CD8-positive, alpha-beta memory T cell (primary cell): ENCODE measurements around the gene PLXND1. TPM values are rescaled to one million over a fixed set of nuclear protein-coding genes. Genes with fewer than 3 reads are reported as not detected.

Experiments used
- CTCF ChIA-PET: fragments of 350-600 bp; sonication (Branson Sonifier 250); formaldehyde crosslinking; loops from one replicate; lab custom pipeline; 2021; ENCODE audit warnings: antibody characterized with exemption; lab: Charles Lee
- POLR2A ChIA-PET: fragments of 350-600 bp; sonication (Branson Sonifier 250); formaldehyde crosslinking; loops from one replicate; lab custom pipeline; 2021; ENCODE audit warnings: antibody characterized with exemption; lab: Charles Lee
- DNase-seq, 5 donors: peaks; one replicate each; pipeline versions ENCODE4 v3.0.0 to v3.0.0-alpha.2; 2020 to 2022; ENCODE audit warnings: mixed read lengths in 1 of 5
- H3K27ac ChIP-seq: one replicate; pipeline ENCODE4 v1.7.0; 2013; ENCODE audit warnings: low read depth, mild to moderate bottlenecking, low read length, moderate library complexity
- H3K27me3 ChIP-seq: 2 replicates; pipeline ENCODE4 v1.7.0; 2013; ENCODE audit warnings: low read length, mild to moderate bottlenecking; ENCODE audit not compliant: insufficient read depth, poor library complexity, severe bottlenecking
- H3K36me3 ChIP-seq: 2 replicates; pipeline ENCODE4 v1.7.0; 2013; ENCODE audit warnings: mild to moderate bottlenecking, low read length, moderate library complexity; ENCODE audit not compliant: insufficient read depth
- H3K4me1 ChIP-seq: 2 replicates; pipeline ENCODE4 v1.7.0; 2013; ENCODE audit warnings: mild to moderate bottlenecking, low read length, moderate library complexity; ENCODE audit not compliant: insufficient read depth
- H3K4me3 ChIP-seq: 2 replicates; pipeline ENCODE4 v1.7.0; 2013; ENCODE audit warnings: mild to moderate bottlenecking, low read length
- H3K9me3 ChIP-seq: 2 replicates; pipeline ENCODE4 v1.7.0; 2013; ENCODE audit warnings: mild to moderate bottlenecking, low read length
- H3K27ac Mint-ChIP-seq, 8 donors: one replicate each; pipeline ENCODE4 v1.8.0; 2020 to 2021; ENCODE audit warnings: mixed read lengths in 8 of 8, mild to moderate bottlenecking in 6 of 8, inconsistent platforms in 3 of 8, moderate library complexity in 3 of 8
- H3K27me3 Mint-ChIP-seq, 2 donors: one replicate each; pipeline ENCODE4 v1.8.0; 2020 to 2021; ENCODE audit warnings: mixed read lengths in 2 of 2, mild to moderate bottlenecking in 1 of 2, moderate library complexity in 1 of 2
- H3K36me3 Mint-ChIP-seq, 3 donors: one replicate each; pipeline ENCODE4 v1.8.0; 2020 to 2021; ENCODE audit warnings: mixed read lengths in 3 of 3, inconsistent platforms in 1 of 3, mild to moderate bottlenecking in 1 of 3
- H3K4me1 Mint-ChIP-seq, 3 donors: one replicate each; pipeline ENCODE4 v1.8.0; 2020 to 2021; ENCODE audit warnings: mixed read lengths in 3 of 3, inconsistent platforms in 1 of 3, mild to moderate bottlenecking in 1 of 3
- H3K4me3 Mint-ChIP-seq, 7 donors: one replicate each; pipeline ENCODE4 v1.8.0; 2020 to 2021; ENCODE audit warnings: mixed read lengths in 7 of 7, mild to moderate bottlenecking in 6 of 7, moderate library complexity in 4 of 7, inconsistent platforms in 2 of 7
- H3K9me3 Mint-ChIP-seq, 5 donors: one replicate each; pipeline ENCODE4 v1.8.0; 2020 to 2022; ENCODE audit warnings: mixed read lengths in 5 of 5, mild to moderate bottlenecking in 3 of 5, moderate library complexity in 2 of 5, inconsistent platforms in 1 of 5
- polyA plus RNA-seq: library from polyadenylated mRNA; unstranded; fragments of 300-500 nt; fragmentation: Illumina TruSeq; gene quantifications from one replicate; pipeline ENCODE4 v1.2.3, GENCODE V29; 2021
- total RNA-seq, 2 experiments: library from RNA; stranded (reverse); gene quantifications; one replicate each; pipeline ENCODE4 v1.2.3, GENCODE V29; 2021

PLXND1 gene
- total and polyA plus RNA-seq, 3 experiments from 2014 or later, result 12.1 to 17.3 (median 15.2) TPM

DNA sequence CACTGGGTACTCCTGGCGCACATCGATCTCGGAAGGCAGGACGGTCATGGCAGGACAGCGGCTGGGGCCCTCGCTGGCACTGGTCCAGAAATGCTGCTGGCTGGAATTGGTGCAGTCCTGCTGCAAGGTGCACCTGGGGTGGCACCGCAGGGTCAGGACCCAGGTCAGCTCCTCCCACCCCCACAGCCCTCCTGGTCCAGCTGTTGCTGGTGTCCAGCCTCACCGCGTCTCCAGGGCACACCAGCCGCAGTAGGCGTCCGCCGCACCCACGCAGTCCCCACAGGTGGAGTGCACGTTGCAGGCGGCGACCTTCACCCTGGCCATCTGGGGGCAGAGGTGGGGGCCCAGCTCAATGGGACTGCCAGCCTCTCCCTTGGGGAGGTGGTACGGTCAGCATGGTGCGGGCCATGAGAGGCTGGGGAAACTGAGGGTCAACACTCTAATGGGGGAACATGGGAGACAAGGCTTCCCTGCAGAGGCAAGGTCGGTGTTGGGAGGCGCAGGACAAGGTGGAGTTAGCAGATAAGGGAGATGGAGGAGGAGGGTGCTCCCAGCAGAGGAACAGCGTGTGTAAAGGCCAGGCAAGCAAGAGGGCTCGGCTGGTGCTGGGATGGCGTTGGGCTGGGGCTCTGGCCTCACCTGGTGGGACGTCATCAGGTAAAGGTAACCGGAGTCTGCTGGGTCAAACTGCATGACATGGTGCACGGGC, 20.4 kb downstream of the PLXND1 start:
- H3K4me3 ChIP-seq, result no peak overlapping the region
- ChIA-PET POLR2A (no interaction called here), CTCF (interaction anchor here (1.2 kb wide), 1 partner anchor 10 kb away, joined by 3 read pairs; no protein-coding TSS in a partner anchor)
- no peak for DNase-seq
- Mint-ChIP-seq H3K9me3 (no peaks in the 10 kb centered on the region), H3K36me3 (peaks cover 2 to 30% (median 4%) of the 10 kb centered on the region in 3 donors), H3K4me3 (no peak overlapping the region), H3K27me3 (no peaks in the 10 kb centered on the region), H3K4me1 (peaks cover 5 to 21% (median 11%) of the 10 kb centered on the region in 3 donors), H3K27ac (peak overlapping the region in 2 of 8 donors; percentile 77 to 80)
- H3K27me3 ChIP-seq, result no peaks in the 10 kb centered on the region
- no peaks in the 10 kb centered on the region for H3K36me3 ChIP-seq
- no peaks in the 10 kb centered on the region for H3K4me1 ChIP-seq
- no peaks in the 10 kb centered on the region for H3K9me3 ChIP-seq
- H3K27ac ChIP-seq, result no peak overlapping the region

DNA sequence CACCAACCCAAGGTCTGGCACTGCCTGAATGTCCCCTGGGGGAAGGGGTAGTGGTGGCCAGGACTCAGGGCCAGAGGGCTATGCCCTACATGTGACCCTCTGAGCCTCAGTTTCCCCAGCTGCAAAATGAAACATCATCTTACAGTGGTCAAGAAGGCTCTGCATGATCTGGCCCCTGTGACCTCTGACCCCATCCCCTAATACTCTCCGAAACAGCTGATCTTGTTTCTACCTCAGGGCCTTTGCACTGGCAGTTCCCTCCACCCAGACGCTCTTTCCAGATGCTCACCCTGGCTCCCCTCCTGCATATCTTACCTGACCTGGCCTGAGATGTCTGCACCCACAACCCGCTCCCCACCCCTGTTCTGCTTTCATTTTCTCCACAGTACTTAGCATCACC, 21.8 kb downstream of the PLXND1 start:
- no peak overlapping the region for H3K4me3 ChIP-seq
- ChIA-PET POLR2A (no interaction called here), CTCF (no interaction called here)

DNA sequence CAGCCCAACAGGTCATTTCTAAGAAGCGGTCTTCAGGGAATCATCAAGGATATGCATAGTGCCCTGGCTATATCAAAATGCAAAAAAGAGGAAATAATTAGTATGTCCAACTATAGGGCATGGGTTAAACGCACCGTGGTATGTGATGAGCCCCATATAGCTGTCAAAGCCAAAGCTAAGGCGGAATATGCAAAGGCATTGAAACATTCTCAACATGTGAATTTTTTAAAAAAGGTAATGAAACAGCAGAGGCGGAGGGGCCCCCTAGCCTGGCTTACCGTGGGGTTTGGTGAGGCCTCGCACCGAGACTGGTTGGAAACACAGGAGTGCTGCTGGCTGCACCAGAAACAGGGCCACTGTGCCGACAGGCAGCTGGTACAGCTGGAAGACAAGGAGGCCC, 23.2 kb downstream of the PLXND1 start:
- H3K27me3 Mint-ChIP-seq, result no peaks in the 10 kb centered on the region
- POLR2A ChIA-PET, result no interaction called here
- H3K4me1 Mint-ChIP-seq, result peaks cover 22 to 26% (median 25%) of the 10 kb centered on the region in 3 donors

More for the DNA sequence above, 21.8 kb downstream of the PLXND1 start:
- no peaks in the 10 kb centered on the region for H3K9me3 Mint-ChIP-seq
- no peak overlapping the region for H3K27ac ChIP-seq
- H3K36me3 Mint-ChIP-seq, result peaks cover 2 to 30% (median 4%) of the 10 kb centered on the region in 3 donors
- H3K27me3 ChIP-seq, result no peaks in the 10 kb centered on the region
- H3K4me3 Mint-ChIP-seq, result no peak overlapping the region
- H3K27me3 Mint-ChIP-seq, result no peaks in the 10 kb centered on the region
- peaks cover 11 to 16% (median 12%) of the 10 kb centered on the region in 3 donors for H3K4me1 Mint-ChIP-seq
- no peaks in the 10 kb centered on the region for H3K9me3 ChIP-seq
- H3K36me3 ChIP-seq, result no peaks in the 10 kb centered on the region
- H3K4me1 ChIP-seq, result peaks cover 1% of the 10 kb centered on the region
- DNase-seq, result no peak
- H3K27ac Mint-ChIP-seq, result peak overlapping the region in 4 of 8 donors; percentile 29 to 79 (median 64)

DNA sequence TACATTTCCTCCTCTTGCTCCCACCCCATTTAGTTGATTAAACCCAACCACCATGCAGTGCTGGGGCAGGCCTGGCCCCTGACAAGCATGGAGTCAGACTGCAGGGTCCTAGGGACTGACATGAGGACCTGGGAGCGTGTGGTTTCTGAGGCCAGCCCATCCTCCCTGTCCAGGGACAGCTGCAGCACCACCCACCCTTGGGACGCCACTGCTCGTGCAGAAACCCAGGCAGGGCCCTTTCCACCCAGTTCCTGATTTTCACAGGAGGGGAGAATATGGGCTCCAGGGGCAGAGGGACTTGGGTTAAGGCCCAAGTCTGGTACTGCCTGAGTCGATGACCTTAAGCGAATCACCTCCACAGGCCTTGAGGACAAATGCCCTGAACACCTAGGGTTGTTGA, 23.7 kb downstream of the PLXND1 start:
- H3K4me1 ChIP-seq, result peaks cover 20% of the 10 kb centered on the region
- H3K27ac ChIP-seq, result no peak overlapping the region
- no peak overlapping the region for H3K4me3 Mint-ChIP-seq
- peak overlapping the region in 3 of 8 donors; percentile 15 to 65 (median 42) for H3K27ac Mint-ChIP-seq
- ChIA-PET POLR2A (no interaction called here), CTCF (interaction anchor here (0.8 to 0.9 kb wide), 2 partner anchors 11 to 90 kb away, joined by 3 to 4 read pairs; no protein-coding TSS in a partner anchor)
- no peaks in the 10 kb centered on the region for H3K27me3 Mint-ChIP-seq
- peaks cover 26 to 30% (median 29%) of the 10 kb centered on the region in 3 donors for H3K4me1 Mint-ChIP-seq
- no peaks in the 10 kb centered on the region for H3K9me3 Mint-ChIP-seq
- no peak for DNase-seq
- H3K36me3 Mint-ChIP-seq, result peaks cover 2 to 29% (median 4%) of the 10 kb centered on the region in 3 donors
- no peak overlapping the region for H3K4me3 ChIP-seq
- H3K9me3 ChIP-seq, result no peaks in the 10 kb centered on the region
- H3K27me3 ChIP-seq, result no peaks in the 10 kb centered on the region
- no peaks in the 10 kb centered on the region for H3K36me3 ChIP-seq

More for the DNA sequence above, 23.2 kb downstream of the PLXND1 start:
- Mint-ChIP-seq H3K27ac (peak overlapping the region in 2 of 8 donors; percentile 34 to 83), H3K9me3 (no peaks in the 10 kb centered on the region), H3K4me3 (no peak overlapping the region), H3K36me3 (peaks cover 2 to 29% (median 4%) of the 10 kb centered on the region in 3 donors)
- no peak overlapping the region for H3K4me3 ChIP-seq
- H3K4me1 ChIP-seq, result peaks cover 15% of the 10 kb centered on the region
- H3K27me3 ChIP-seq, result no peaks in the 10 kb centered on the region
- H3K36me3 ChIP-seq, result no peaks in the 10 kb centered on the region
- CTCF ChIA-PET, result interaction anchor here (0.9 kb wide), 1 partner anchor 10 kb away, joined by 4 read pairs; no protein-coding TSS in a partner anchor
- no peaks in the 10 kb centered on the region for H3K9me3 ChIP-seq
- H3K27ac ChIP-seq, result no peak overlapping the region
- DNase-seq, result no peak

DNA sequence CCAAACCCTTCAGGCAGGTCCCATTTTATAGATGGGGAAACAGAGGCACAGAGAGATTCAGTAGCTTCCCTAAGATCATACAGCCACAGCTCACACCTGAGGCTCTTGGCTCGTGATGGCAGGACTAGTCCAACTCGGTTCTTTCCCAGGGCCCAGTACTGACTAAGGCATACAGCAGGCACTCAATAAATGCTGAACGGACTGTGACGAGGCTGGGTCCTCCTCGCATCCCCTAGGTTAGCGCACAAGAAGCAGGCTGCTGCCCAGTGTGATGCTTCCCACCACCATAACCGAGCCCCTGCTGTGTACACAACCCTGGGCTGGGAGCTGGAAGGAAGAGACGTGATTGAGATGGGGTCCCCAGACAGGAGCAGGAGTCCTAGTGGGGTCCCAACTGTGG, 24.9 kb downstream of the PLXND1 start:
- ChIA-PET POLR2A (interaction anchor here (1.2 kb wide), 1 partner anchor 12 kb away, joined by 3 read pairs; no protein-coding TSS in a partner anchor), CTCF (no interaction called here)
- H3K27ac Mint-ChIP-seq, result peak overlapping the region in 6 of 8 donors; percentile 77 to 94 (median 84)
- Histone ChIP-seq H3K36me3 (no peaks in the 10 kb centered on the region), H3K4me1 (peaks cover 30% of the 10 kb centered on the region), H3K27ac (no peak overlapping the region), H3K9me3 (no peaks in the 10 kb centered on the region), H3K4me3 (no peak overlapping the region), H3K27me3 (no peaks in the 10 kb centered on the region)
- H3K4me1 Mint-ChIP-seq, result peaks cover 34 to 38% (median 36%) of the 10 kb centered on the region in 3 donors
- H3K36me3 Mint-ChIP-seq, result peaks cover 2 to 25% (median 4%) of the 10 kb centered on the region in 3 donors
- DNase-seq, result no peak
- no peaks in the 10 kb centered on the region for H3K27me3 Mint-ChIP-seq
- H3K9me3 Mint-ChIP-seq, result no peaks in the 10 kb centered on the region
- no peak overlapping the region for H3K4me3 Mint-ChIP-seq

DNA sequence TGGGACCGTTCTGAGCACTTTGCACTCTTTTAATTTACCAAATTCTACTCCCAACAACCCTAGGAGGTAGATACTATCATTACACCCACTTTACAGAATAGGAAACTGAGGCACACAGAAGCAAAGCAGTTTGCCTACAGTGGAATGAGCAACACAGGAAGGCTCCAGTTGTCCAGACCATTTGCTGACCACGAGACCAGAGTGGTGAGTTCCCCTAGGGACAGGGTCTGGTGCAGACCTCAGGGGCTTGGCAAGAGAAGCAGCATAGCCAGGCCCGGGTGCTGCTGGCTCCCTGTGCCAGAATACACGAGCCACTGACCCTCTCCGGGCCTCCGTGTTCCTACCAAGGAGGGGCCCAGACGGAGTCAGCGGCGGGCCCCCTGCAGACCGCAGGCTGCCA, 26.5 kb downstream of the PLXND1 start:
- peak overlapping the region in 7 of 8 donors; percentile 80 to 98 (median 91) for H3K27ac Mint-ChIP-seq
- H3K4me3 ChIP-seq, result no peak overlapping the region
- POLR2A ChIA-PET, result interaction anchor here (1.4 kb wide), 1 partner anchor 14 kb away, joined by 3 read pairs; no protein-coding TSS in a partner anchor
- H3K27me3 ChIP-seq, result no peaks in the 10 kb centered on the region
- no peaks in the 10 kb centered on the region for H3K9me3 Mint-ChIP-seq
- no peak for DNase-seq
- H3K9me3 ChIP-seq, result no peaks in the 10 kb centered on the region
- peaks cover 50 to 55% (median 52%) of the 10 kb centered on the region in 3 donors for H3K4me1 Mint-ChIP-seq
- peak overlapping the region in 1 of 7 donors; percentile 10 for H3K4me3 Mint-ChIP-seq
- H3K36me3 Mint-ChIP-seq, result peaks cover 2 to 20% (median 3%) of the 10 kb centered on the region in 3 donors
- no peak overlapping the region for H3K27ac ChIP-seq
- no peaks in the 10 kb centered on the region for H3K36me3 ChIP-seq
- no peaks in the 10 kb centered on the region for H3K27me3 Mint-ChIP-seq
- peaks cover 45% of the 10 kb centered on the region for H3K4me1 ChIP-seq
- CTCF ChIA-PET, result no interaction called here

DNA sequence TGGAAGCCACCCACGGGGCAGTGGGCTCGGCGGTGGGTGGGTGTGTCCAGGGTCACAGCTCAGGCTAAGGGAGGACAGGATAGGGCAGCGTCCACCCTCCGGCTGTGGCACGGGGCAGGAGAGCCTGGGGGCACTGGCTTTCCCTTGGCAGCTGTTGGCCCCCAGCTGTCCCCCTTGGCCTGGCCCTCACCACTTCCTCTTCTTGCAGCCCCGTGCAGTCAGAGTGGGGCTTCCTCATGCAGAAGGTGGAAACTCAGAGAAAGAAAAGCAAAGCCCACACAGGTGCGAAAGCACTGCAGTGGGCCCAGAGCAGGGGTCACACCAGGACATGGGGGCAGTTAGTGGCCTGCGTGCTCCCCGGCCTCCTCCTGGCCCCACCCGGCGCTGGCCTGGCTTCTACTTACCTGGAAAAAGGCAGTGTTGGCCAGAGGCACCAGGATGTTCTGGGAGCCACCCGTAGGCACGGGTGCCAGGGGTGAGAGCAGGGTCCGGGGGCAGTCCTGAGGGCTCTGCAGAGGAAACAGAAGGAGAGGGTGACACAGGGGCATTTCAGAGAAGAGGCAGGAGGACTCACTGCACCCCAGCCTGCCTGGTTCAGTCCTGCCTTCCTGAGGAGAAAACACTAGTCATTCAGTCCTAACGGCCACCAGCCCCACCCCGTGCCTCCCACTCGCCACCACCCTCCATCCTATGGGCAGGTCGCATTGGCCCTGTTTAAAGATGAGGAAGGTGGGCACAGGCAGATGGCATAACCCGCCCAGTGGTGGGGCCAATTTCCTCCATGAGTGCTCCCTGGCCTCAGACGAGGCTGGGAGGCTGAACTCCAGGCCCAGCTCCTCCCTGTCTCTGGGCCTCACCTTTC, 28.3 kb downstream of the PLXND1 start:
- no peaks in the 10 kb centered on the region for H3K9me3 ChIP-seq
- peak overlapping the region; percentile 59 for H3K27ac ChIP-seq
- peak overlapping the region; percentile 85 to 100 (median 93) for H3K27ac Mint-ChIP-seq
- peak in 1 of 5 donors; percentile 27 for DNase-seq
- H3K4me3 Mint-ChIP-seq, result peak overlapping the region in 6 of 7 donors; percentile 54 to 84 (median 66)
- ChIA-PET POLR2A (interaction anchor here (0.7 to 3.0 kb wide), 7 partner anchors 13 to 30 kb away, joined by 3 to 54 read pairs (median 4); partner anchors contain the start of gene PLXND1), CTCF (interaction anchor here (0.9 to 2.6 kb wide), 6 partner anchors 16 to 88 kb away, joined by 3 to 21 read pairs (median 10); partner anchors contain the start of gene PLXND1)
- H3K27me3 Mint-ChIP-seq, result no peaks in the 10 kb centered on the region
- peaks cover 47% of the 10 kb centered on the region for H3K4me1 ChIP-seq
- no peaks in the 10 kb centered on the region for H3K36me3 ChIP-seq
- H3K4me3 ChIP-seq, result no peak overlapping the region
- peaks cover 54 to 69% (median 57%) of the 10 kb centered on the region in 3 donors for H3K4me1 Mint-ChIP-seq
- H3K27me3 ChIP-seq, result no peaks in the 10 kb centered on the region
- H3K36me3 Mint-ChIP-seq, result peaks cover 0 to 15% (median 2%) of the 10 kb centered on the region in 3 donors
- no peaks in the 10 kb centered on the region for H3K9me3 Mint-ChIP-seq
